ENCODE measurements around the gene CBX8. TPM values are rescaled to one million over a fixed set of nuclear protein-coding genes. Genes with fewer than 3 reads are reported as not detected.

The CBX8 gene
- total and polyA plus RNA-seq, 2 of the 13 experiments (the other 11 are each of a cell fraction or from before 2014, with no cell fraction given): 0.34 to 12.6 TPM

GRCh38 chr17:79836972-79837887 is 40.4 kb upstream of the CBX8 start (continued):
- TF ChIP-seq, protein P1, sequence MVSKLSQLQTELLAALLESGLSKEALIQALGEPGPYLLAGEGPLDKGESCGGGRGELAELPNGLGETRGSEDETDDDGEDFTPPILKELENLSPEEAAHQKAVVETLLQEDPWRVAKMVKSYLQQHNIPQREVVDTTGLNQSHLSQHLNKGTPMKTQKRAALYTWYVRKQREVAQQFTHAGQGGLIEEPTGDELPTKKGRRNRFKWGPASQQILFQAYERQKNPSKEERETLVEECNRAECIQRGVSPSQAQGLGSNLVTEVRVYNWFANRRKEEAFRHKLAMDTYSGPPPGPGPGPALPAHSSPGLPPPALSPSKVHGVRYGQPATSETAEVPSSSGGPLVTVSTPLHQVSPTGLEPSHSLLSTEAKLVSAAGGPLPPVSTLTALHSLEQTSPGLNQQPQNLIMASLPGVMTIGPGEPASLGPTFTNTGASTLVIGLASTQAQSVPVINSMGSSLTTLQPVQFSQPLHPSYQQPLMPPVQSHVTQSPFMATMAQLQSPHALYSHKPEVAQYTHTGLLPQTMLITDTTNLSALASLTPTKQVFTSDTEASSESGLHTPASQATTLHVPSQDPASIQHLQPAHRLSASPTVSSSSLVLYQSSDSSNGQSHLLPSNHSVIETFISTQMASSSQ (IDR thresholded peaks at IDR 0.05; ENCODE audit: low read depth): no peak
- TF ChIP-seq, protein P1 (CRISPR knock-in tag; IDR thresholded peaks at IDR 0.05; ENCODE audit: borderline replicate concordance): no peak
- TF ChIP-seq POLR2G (IDR thresholded peaks at IDR 0.05; ENCODE audit: low read depth, low read length) (peak; percentile 47), CTCF (CRISPR knock-in tag; IDR thresholded peaks at IDR 0.05) (peak; percentile 46), HNRNPL (IDR thresholded peaks at IDR 0.05; ENCODE audit: low read depth, low read length) (peak; percentile 91), FOXA3 (CRISPR knock-in tag; IDR thresholded peaks at IDR 0.05) (no peak), ZNF83 (CRISPR knock-in tag; IDR thresholded peaks at IDR 0.05; ENCODE audit: borderline replicate concordance) (no peak), NFYB (CRISPR knock-in tag; IDR thresholded peaks at IDR 0.05) (no peak), ZNF280D (CRISPR knock-in tag; IDR thresholded peaks at IDR 0.05) (peak; percentile 74; the same call in 1 of the 2 replicates), ATF7-NPFF (CRISPR knock-in tag; IDR thresholded peaks at IDR 0.05; ENCODE audit: low read depth) (no peak)
- TF ChIP-seq, protein P2, sequence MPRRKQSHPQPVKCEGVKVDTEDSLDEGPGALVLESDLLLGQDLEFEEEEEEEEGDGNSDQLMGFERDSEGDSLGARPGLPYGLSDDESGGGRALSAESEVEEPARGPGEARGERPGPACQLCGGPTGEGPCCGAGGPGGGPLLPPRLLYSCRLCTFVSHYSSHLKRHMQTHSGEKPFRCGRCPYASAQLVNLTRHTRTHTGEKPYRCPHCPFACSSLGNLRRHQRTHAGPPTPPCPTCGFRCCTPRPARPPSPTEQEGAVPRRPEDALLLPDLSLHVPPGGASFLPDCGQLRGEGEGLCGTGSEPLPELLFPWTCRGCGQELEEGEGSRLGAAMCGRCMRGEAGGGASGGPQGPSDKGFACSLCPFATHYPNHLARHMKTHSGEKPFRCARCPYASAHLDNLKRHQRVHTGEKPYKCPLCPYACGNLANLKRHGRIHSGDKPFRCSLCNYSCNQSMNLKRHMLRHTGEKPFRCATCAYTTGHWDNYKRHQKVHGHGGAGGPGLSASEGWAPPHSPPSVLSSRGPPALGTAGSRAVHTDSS (CRISPR knock-in tag; conservative IDR thresholded peaks at IDR 0.05): no peak
- TF ChIP-seq, protein P3, sequence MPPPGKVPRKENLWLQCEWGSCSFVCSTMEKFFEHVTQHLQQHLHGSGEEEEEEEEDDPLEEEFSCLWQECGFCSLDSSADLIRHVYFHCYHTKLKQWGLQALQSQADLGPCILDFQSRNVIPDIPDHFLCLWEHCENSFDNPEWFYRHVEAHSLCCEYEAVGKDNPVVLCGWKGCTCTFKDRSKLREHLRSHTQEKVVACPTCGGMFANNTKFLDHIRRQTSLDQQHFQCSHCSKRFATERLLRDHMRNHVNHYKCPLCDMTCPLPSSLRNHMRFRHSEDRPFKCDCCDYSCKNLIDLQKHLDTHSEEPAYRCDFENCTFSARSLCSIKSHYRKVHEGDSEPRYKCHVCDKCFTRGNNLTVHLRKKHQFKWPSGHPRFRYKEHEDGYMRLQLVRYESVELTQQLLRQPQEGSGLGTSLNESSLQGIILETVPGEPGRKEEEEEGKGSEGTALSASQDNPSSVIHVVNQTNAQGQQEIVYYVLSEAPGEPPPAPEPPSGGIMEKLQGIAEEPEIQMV (CRISPR knock-in tag; IDR thresholded peaks at IDR 0.05; ENCODE audit: low read depth): no peak

Measured in HepG2 (cell line).